GM18505 (cell line): Measurements from ENCODE around the gene KRT84.
"Not testable (repeated sequence)": the region's sequence is repeated elsewhere in the genome, so short reads cannot be mapped to it uniquely, and the experiment has no call there.

Source experiments
- ATAC-seq: cut with Tn5 transposase; IDR thresholded peaks from one replicate; pipeline ENCODE4 v1.9.1; 2021; ENCODE audit not compliant: unreplicated experiment
- POLR2A ChIP-seq: IDR thresholded peaks from 4 replicates; pipeline ENCODE4 v1.6.1; 2011; ENCODE audit warnings: borderline replicate concordance; ENCODE audit not compliant: insufficient read depth, insufficient read length; ENCODE audit errors: extremely low read depth

The KRT84 gene

DNA sequence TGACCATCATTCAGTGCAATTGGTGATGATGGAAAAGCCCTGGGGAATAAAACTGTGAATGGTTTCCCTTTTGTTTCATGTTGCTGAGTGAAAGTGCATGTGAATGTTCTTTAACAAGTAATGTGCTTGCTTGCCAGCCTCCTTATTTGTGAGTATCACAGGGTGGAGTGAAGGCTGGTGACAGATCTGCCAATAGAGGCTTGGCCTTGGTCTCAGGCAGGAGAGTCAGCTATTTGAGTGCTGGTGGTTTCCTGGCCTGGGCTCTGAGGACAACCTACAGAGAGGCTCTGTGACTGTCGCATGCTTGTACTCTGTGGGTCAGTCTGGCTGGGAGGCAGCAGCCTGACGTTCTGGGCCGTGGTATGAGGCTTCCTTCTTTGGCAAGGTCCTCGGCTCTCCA is 38.9 kb downstream of the KRT84 start:
- TF ChIP-seq POLR2A, result no peak
- no peak for ATAC-seq

DNA sequence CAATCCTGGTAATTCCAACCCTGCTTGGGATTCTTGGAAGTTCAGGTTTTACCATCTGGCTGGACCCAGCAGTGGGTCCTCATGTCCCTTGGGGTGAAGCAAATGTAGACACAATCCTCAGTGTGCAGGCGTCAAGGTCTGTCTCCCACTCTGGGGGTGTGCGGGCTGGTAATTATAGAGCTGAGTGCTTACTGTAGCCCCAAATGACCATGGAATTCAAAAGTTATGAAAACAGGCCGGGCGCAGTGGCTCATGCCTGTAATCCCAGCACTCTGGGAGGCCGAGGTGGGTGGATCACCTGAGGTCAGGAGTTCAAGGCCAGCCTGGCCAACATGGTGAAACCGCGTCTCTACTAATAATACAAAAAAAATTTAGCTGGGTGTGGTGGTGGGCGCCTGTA is 40.4 kb downstream of the KRT84 start:
- ATAC-seq, result not testable (repeated sequence)

DNA sequence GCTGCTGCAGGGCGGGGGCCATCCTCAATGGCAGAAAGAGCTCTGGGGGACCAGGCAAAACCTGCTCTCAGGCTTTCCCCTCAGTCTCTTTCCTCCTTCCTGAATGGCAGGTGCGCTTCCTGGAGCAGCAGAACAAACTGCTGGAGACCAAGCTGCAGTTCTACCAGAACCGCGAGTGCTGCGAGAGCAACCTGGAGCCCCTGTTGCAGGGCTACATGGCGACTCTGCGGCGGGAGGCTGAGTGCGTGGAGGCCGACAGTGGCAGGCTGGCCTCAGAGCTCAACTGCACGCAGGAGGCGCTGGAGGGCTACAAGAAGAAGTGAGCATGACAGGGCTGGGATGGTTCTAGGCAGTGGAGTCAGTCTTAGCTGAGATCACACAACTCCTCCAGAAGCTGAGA is 41.3 kb downstream of the KRT84 start:
- TF ChIP-seq POLR2A, result no peak
- ATAC-seq, result no peak

DNA sequence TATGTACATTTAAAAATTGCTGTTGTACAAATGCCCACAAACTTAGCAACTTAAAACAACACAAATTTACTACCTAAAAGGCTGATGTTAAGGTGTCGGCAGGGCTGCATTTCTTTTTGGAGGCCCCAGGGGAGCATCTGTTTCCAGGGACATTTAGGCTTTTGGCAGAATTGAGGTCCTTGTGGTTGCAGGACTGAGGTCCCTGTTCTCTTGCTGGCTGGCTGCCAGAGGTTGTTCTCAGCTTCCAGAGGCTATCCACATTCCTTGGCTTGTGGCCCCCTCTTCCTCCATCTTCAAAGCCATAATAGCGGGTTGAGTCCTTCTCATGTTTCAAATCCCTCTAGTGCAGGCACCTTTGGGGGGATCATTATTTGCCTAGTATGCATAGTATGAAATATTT is 41.9 kb downstream of the KRT84 start:
- no peak for ATAC-seq
- TF ChIP-seq POLR2A, result no peak

DNA sequence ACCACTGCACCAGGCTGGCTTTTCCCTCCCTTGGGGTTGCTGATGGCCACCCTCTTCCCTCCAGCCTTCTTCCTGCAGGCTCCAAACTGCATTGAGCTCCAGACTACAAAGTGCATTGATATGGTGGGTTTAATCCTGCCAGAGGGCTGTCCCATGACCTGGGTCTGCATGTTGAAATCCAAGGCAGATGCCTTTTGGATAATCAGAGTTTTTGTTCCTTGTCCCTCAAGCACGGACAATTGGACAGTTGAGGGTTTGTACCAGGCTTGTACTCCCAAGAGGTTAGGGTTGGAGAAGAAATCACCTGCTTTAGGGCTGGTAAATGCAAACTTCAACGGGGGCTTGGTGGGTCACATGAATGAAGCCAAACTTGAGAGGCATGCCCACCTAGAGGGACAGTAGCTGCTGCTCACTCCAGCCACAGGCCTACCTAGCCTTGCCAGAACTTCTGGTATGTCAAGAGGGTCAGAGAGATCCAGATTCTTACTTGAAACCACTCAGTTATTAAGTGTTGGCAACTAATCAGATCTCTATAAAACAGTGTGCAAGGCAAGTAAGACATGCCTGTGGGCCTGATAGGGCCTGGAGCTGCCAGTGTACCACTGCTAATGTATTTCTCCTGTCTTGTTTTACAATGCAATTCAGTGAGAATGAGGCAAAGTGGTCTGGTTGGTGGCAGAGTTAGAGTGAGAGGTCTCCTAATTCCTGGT is 42.5 kb downstream of the KRT84 start:
- no peak for ATAC-seq
- no peak for TF ChIP-seq POLR2A

DNA sequence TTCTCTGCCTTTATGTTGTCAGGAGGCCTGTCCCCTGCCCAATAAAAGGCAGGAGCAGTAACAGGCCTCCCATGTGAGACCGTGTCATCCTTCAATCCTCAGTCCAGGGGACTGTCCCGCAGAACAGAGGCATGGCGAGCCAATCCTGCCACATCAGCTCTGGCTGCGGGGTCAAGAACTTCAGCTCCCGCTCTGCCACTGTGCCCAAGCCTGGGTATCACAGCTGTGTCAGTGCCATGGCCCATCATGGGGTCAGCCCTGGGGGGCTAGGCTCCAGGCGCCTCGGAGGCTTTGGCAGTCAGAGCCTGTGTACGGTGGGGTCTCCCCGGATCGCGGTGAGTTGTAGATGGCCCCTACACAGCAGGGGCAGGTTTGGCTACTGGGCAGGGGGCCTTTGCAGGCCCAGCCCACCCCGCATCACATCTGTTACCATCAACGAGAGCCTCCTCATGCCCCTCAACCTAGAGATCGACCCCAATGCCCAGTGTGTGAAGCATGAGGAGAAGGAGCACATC is 44.3 kb downstream of the KRT84 start:
- TF ChIP-seq POLR2A, result no peak
- ATAC-seq, result no peak

DNA sequence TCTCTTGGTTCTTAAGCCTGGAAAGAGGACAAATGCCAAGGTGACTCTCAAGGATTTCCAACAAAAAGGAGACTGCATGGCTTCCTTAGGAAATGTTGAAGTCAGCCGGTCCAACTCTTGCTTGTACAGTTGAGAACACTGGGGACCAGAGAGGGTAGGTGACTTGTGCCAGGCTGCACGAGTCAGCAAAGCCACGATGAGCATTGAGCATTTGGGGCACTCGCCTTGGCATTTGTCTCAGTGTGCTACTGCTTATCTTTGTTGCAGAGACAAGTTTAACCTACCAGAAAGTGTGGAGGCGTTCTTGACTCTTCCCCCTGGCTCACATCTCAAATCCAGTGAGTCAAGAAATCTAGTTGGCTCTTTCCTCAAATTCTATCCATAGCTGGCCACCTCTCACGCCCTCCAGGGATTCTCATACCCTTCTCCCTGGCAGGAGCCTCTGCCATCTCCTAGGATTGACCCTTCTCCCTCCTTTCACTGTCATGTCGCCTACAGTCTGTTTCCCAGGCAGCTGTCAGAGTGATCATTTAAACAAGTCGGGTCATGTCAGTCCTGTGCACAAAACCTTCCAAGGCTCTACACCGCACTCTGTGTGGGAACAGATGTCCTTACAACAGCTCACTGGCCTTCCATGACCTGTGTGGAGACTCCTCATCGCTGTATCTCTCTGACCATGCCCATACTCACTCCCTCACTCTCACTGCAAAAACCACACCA is 47.1 kb downstream of the KRT84 start:
- TF ChIP-seq POLR2A, result no peak
- ATAC-seq, result no peak

DNA sequence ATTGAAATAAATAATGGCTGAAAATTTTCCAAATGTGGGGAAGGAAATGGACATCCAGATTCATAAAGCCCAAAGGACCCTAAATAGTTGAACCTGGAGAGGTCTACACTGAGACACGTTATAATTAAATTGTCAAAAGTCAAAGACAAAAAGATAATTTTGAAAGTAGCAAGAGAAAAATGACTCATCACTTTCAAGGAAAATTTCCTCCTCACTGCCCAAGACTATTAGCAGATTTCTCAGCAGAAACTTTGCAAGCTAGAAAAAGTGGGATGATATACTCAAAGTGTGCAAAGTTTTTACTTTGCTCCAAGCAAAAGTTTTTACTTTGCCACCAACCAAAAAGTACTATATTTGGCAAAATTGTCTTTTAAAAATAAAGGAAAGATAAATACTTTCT is 48.4 kb downstream of the KRT84 start:
- ATAC-seq, result no peak
- no peak for TF ChIP-seq POLR2A

DNA sequence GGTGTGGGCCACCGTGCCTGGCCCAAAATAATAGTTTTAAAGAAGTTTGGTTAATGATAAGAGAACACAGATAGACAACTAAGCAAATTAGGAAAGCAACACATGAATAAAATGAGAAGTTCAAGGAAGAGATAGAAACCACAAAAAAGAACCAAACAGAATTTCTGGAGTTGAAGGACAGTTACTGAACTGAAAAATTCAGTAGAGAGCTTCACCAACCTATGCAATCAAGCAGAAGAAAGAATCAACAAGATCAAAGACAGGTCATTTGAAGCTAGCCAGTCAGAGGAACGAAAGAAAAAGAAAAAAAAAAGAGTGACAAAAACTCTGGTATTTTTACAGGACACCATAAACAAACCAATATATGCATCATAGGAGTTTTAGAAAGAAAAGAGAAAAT is 48.8 kb downstream of the KRT84 start:
- ATAC-seq, result no peak
- TF ChIP-seq POLR2A, result no peak

DNA sequence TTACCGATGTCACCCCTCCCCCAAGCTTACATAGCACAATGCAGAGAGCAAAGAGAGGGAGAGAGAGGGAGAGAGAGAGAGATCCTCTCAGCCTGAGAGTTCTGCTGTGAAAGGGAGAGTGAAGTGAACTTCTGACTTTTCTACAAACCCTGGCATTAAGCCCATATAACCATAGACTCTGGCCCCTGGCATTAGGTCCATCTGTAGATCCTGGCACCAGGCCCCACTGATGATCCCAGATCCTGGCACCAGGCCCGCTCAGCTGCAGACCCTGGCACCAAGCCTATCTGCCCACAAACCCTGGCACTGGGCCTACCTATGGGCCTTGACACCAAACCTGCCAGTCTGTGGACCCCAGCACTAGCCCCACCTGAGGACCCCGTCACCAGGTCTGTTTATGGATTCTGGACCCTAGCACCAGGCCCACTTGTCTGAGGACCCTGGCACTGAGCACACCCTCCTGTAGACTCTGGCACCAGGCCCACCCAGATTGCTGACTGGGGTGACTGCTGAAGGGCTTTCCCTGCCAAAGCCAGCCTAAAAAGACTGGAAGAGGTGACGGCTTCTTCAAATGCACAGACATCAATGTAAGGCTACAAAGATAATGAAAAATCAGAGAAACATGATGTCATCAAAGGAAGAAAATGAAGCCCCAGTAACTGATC is 49.7 kb downstream of the KRT84 start:
- no peak for ATAC-seq

DNA sequence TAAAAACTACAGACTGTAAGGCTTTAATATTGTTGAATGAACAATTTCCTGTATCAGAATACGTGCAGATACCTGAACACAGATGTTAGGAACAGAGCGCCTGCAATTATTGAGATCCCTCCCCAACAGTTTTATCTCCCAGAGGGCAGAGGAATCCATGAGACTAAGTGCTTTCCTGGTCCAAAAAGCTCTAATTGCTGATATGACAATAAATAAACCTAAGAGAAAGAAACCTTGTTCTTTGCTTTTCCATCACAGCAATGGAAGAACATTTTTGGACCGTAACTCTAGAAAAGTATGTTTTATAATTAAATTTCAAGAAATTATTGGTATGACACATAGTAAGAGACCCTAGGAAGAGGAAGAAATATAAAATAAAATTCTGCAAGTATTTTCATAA is 51.3 kb downstream of the KRT84 start:
- ATAC-seq, result no peak
- TF ChIP-seq POLR2A, result no peak

More for the DNA sequence above, 49.7 kb downstream of the KRT84 start:
- no peak for TF ChIP-seq POLR2A

DNA sequence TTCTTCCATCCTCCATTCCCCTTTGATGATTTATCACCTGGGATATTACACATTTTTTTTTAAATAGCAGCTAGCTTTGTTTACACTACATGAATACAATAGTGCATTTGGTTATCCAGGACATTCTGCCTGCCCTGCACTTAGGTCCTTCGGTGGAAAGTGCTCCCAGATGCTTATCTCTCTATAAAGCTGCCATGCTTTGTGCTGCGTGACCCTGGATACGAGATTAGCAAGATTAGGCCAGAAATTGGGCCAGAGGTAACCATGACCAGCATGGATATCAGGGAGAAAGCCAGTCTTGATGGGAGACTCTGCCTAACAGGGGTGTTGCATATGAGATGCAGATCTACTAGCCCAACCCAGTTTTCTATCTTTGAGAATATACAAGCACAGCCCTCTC is 52.1 kb downstream of the KRT84 start:
- TF ChIP-seq POLR2A, result no peak
- no peak for ATAC-seq

DNA sequence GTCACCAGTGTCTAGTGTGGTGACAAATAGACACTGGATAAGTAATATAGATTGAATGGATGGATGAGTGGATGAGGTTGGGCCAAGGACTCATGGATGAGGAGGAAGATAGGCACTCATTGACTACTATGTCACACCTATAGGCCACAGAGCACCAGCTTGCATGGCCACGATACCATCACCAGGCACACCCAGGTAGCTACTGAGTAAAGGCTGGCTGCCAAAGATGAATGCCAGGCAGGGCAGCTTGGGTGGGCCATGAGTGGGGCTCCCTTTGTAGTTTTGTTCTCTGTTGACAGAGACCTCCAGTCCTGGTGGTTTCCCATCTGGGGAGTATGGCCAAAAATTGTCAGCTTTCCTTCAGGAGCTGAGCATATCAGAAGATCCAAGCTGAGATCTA is 53.1 kb downstream of the KRT84 start:
- TF ChIP-seq POLR2A, result no peak
- no peak for ATAC-seq

DNA sequence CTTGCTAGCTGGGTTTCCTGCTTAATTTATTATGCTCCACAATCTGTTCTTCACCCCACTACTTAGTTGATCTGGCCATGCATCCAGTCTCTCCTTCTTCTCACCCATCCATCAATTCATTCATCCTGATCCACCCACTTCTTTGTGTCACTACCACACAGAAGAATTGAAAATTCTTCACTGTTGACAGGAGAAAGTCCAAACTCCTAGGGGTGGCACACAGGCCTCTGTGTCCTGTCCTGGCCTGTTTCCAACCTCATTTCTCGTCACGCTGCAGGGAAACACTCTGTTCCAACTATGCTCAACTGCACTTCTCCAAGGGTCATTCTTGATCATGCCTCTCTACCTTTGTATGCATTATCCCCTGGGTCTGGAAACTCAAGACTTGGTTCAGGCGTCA is 53.6 kb downstream of the KRT84 start:
- TF ChIP-seq POLR2A, result no peak
- no peak for ATAC-seq
